H9 (cell line): ENCODE results near the gene SOD3. TPM values are rescaled to one million over a fixed set of nuclear protein-coding genes. Genes with fewer than 3 reads are reported as not detected.

Experiments
- DNase-seq: peaks from one replicate; pipeline ENCODE4 v3.0.0-alpha.2; 2017
- H2AFZ ChIP-seq: one replicate; pipeline ENCODE4 v1.6.1; 2013; ENCODE audit warnings: mild to moderate bottlenecking, low read length, control low read depth, moderate library complexity
- H2AK5ac ChIP-seq: 2 replicates; pipeline ENCODE4 v1.6.1; 2013; ENCODE audit warnings: low read length, control low read depth, mixed read lengths; ENCODE audit not compliant: insufficient read length
- H2BK120ac ChIP-seq: one replicate; pipeline ENCODE4 v1.6.1; 2013; ENCODE audit warnings: low read depth, mild to moderate bottlenecking, low read length, control low read depth, inconsistent platforms; ENCODE audit not compliant: poor library complexity, severe bottlenecking
- H2BK12ac ChIP-seq: 2 replicates; pipeline ENCODE4 v1.6.1; 2013; ENCODE audit warnings: low read length, control low read depth, mixed read lengths, low read depth; ENCODE audit not compliant: insufficient read length
- H2BK15ac ChIP-seq: 2 replicates; pipeline ENCODE4 v1.6.1; 2013; ENCODE audit warnings: low read depth, low read length, control low read depth
- H2BK20ac ChIP-seq: one replicate; pipeline ENCODE4 v1.6.1; 2013; ENCODE audit warnings: low read depth, mild to moderate bottlenecking, low read length, control low read depth, inconsistent platforms; ENCODE audit not compliant: poor library complexity, severe bottlenecking
- H2BK5ac ChIP-seq: 2 replicates; pipeline ENCODE4 v1.6.1; 2013; ENCODE audit warnings: low read length, control low read depth, mixed read lengths; ENCODE audit not compliant: insufficient read length
- H3K14ac ChIP-seq: 2 replicates; pipeline ENCODE4 v1.6.1; 2013; ENCODE audit warnings: low read length, control low read depth; ENCODE audit not compliant: insufficient read depth
- H3K18ac ChIP-seq: 2 replicates; pipeline ENCODE4 v1.6.1; 2013; ENCODE audit warnings: low read depth, mild to moderate bottlenecking, mixed read lengths, low read length, control low read depth; ENCODE audit not compliant: insufficient read length
- H3K23ac ChIP-seq: 2 replicates; pipeline ENCODE4 v1.6.1; 2013; ENCODE audit warnings: low read length, control low read depth, mixed read lengths, low read depth; ENCODE audit not compliant: insufficient read length
- H3K23me2 ChIP-seq: 2 replicates; pipeline ENCODE4 v1.6.1; 2013; ENCODE audit warnings: low read depth, mild to moderate bottlenecking, mixed read lengths, low read length, control low read depth; ENCODE audit not compliant: insufficient read length, poor library complexity, severe bottlenecking
- H3K27ac ChIP-seq: 2 replicates; pipeline ENCODE4 v1.5.1; 2013; ENCODE audit warnings: low read length, control low read depth, mixed read lengths, low read depth; ENCODE audit not compliant: insufficient read length
- H3K27me3 ChIP-seq: 2 replicates; pipeline ENCODE4 v1.6.1; 2013; ENCODE audit warnings: low read length, control low read depth, inconsistent platforms; ENCODE audit not compliant: insufficient read depth
- H3K4ac ChIP-seq: 2 replicates; pipeline ENCODE4 v1.6.1; 2013; ENCODE audit warnings: low read depth, mild to moderate bottlenecking, control low read depth, inconsistent platforms, low read length, moderate library complexity
- H3K4me1 ChIP-seq: 2 replicates; pipeline ENCODE4 v1.6.1; 2013; ENCODE audit warnings: low read length, control low read depth, inconsistent platforms; ENCODE audit not compliant: insufficient read depth
- H3K4me2 ChIP-seq: 2 replicates; pipeline ENCODE4 v1.6.1; 2013; ENCODE audit warnings: low read length, control low read depth, mixed read lengths; ENCODE audit not compliant: insufficient read length, insufficient read depth
- H3K56ac ChIP-seq: 2 replicates; pipeline ENCODE4 v1.6.1; 2013; ENCODE audit warnings: low read depth, mild to moderate bottlenecking, mixed read lengths, low read length, control low read depth; ENCODE audit not compliant: insufficient read length
- H3K79me1 ChIP-seq: 2 replicates; pipeline ENCODE4 v1.6.1; 2013; ENCODE audit warnings: low read depth, mild to moderate bottlenecking, moderate library complexity, low read length, control low read depth, inconsistent platforms; ENCODE audit not compliant: insufficient read depth, poor library complexity, severe bottlenecking
- H3K79me2 ChIP-seq: 2 replicates; pipeline ENCODE4 v1.6.1; 2013; ENCODE audit warnings: low read length, control low read depth, inconsistent platforms; ENCODE audit not compliant: insufficient read depth
- H3K9ac ChIP-seq: 2 replicates; pipeline ENCODE4 v1.6.1; 2013; ENCODE audit warnings: low read length, control low read depth, mixed read lengths; ENCODE audit not compliant: insufficient read length; ENCODE audit errors: extremely low read depth
- H3K9me3 ChIP-seq: one replicate; pipeline ENCODE4 v1.6.1; 2013; ENCODE audit warnings: low read depth, low read length, inconsistent platforms; ENCODE audit not compliant: control insufficient read depth
- H3T11ph ChIP-seq: one replicate; pipeline ENCODE4 v1.6.1; 2013; ENCODE audit warnings: mild to moderate bottlenecking, low read length, control low read depth, inconsistent platforms
- H4K20me1 ChIP-seq: one replicate; pipeline ENCODE4 v1.6.1; 2013; ENCODE audit not compliant: control insufficient read depth, insufficient read length, insufficient read depth
- H4K5ac ChIP-seq: 2 replicates; pipeline ENCODE4 v1.6.1; 2013; ENCODE audit warnings: low read depth, mild to moderate bottlenecking, mixed read lengths, low read length, control low read depth; ENCODE audit not compliant: insufficient read length
- H4K8ac ChIP-seq: replicated peaks from 2 replicates; pipeline ENCODE4 v1.6.1; 2013; ENCODE audit warnings: low read length, control low read depth, mixed read lengths, low read depth; ENCODE audit not compliant: insufficient read length
- H4K91ac ChIP-seq: 2 replicates; pipeline ENCODE4 v1.6.1; 2013; ENCODE audit warnings: low read depth, mild to moderate bottlenecking, moderate library complexity, mixed read lengths, low read length, control low read depth; ENCODE audit not compliant: insufficient read length
- H3K27ac Mint-ChIP-seq, 3 experiments: 2 replicates in 2 of 3; 3 replicates in 1 of 3; pipeline ENCODE4 v1.8.0; 2020 to 2021; ENCODE audit warnings: mixed read lengths in 3 of 3, mild to moderate bottlenecking in 1 of 3, moderate library complexity in 1 of 3
- H3K27me3 Mint-ChIP-seq: 2 replicates; pipeline ENCODE4 v1.8.0; 2021; ENCODE audit warnings: low read depth, mild to moderate bottlenecking, moderate library complexity, mixed read lengths
- H3K36me3 Mint-ChIP-seq, 3 experiments: 2 replicates in 2 of 3; 3 replicates in 1 of 3; pipeline ENCODE4 v1.8.0; 2020 to 2021; ENCODE audit warnings: low read depth in 3 of 3, mixed read lengths in 3 of 3; ENCODE audit not compliant: insufficient read depth in 1 of 3
- H3K4me1 Mint-ChIP-seq, 2 experiments: 2 replicates each; pipeline ENCODE4 v1.8.0; 2020; ENCODE audit warnings: mixed read lengths in 2 of 2
- H3K4me3 Mint-ChIP-seq, 2 experiments: 2 replicates in 1 of 2; 3 replicates in 1 of 2; pipeline ENCODE4 v1.8.0; 2020 to 2021; ENCODE audit warnings: mild to moderate bottlenecking in 2 of 2, mixed read lengths in 2 of 2, moderate library complexity in 1 of 2
- H3K9me3 Mint-ChIP-seq, 2 experiments: 2 replicates in 1 of 2; 3 replicates in 1 of 2; pipeline ENCODE4 v1.8.0; 2020; ENCODE audit warnings: mild to moderate bottlenecking in 2 of 2, mixed read lengths in 2 of 2, moderate library complexity in 1 of 2
- WGBS: extraction: QIAGEN DNeasy Blood & Tissue Kit; methylation state at CpG from one replicate; pipeline ENCODE4 v1.1.7; 2013; ENCODE audit warnings: missing lambda C conversion rate, low lambda C conversion rate, mixed read lengths; ENCODE audit not compliant: insufficient read length; ENCODE audit errors: extremely low coverage; 5-methylcytosine and 5-hydroxymethylcytosine counted together
- total RNA-seq: library from RNA; stranded (reverse); gene quantifications from 2 replicates; pipeline ENCODE4 v1.2.1, GENCODE V29; 2021
- TF ChIP-seq, protein P1 (sequence below): fragments of 200-600 bp; sonication (generic); conservative IDR thresholded peaks from 3 replicates; pipeline ENCODE4 v1.8.0; 2021; ENCODE audit warnings: antibody characterized with exemption, mild to moderate bottlenecking

Gene SOD3
- total RNA-seq, 1 experiment from 2014 or later = 3.3 TPM

DNA sequence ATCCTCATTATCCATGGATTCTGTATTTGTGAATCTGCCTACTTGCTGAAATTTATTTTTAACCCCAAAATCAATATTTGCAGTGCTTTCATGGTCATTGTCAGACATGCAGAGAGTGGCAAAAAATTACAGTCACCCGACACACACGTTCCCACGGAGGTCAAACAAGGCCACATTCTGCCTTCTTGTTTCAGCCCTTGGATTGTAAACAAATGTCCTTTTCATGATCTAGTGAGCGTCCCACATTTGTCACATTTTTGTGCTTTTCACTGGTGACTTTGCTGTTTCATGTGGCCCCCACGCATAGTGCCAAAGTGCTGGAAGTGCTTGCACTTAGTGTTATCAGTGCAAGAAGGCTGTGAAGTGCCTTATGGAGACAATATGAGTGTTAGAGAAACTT, 45.0 kb downstream of the SOD3 start:
- Histone ChIP-seq H3K23me2 (no peaks in the 10 kb centered on the region), H3K14ac (no peak overlapping the region), H3K79me2 (no peaks in the 10 kb centered on the region), H3K4me2 (no peak overlapping the region), H4K8ac (no peak overlapping the region), H3K4ac (no peak overlapping the region), H3K18ac (no peak overlapping the region), H3K56ac (no peak overlapping the region), H3K4me1 (no peaks in the 10 kb centered on the region), H4K20me1 (no peaks in the 10 kb centered on the region), H2BK15ac (no peak overlapping the region), H2AK5ac (no peak overlapping the region), H3K23ac (no peak overlapping the region), H3K79me1 (no peaks in the 10 kb centered on the region), H3K27ac (no peak overlapping the region), H2BK120ac (no peak overlapping the region), H3T11ph (no peak overlapping the region), H2AFZ (no peak overlapping the region), H4K5ac (no peak overlapping the region), H3K9me3 (no peaks in the 10 kb centered on the region), H4K91ac (no peak overlapping the region), H3K27me3 (no peaks in the 10 kb centered on the region), H3K9ac (no peak overlapping the region), H2BK5ac (no peak overlapping the region), H2BK20ac (no peak overlapping the region), H2BK12ac (no peak overlapping the region)
- H3K4me1 Mint-ChIP-seq = peaks cover 0 to 3% of the 10 kb centered on the region in 2 experiments; a peak in 1 of 4 replicates
- H3K4me3 Mint-ChIP-seq = no peak overlapping the region
- H3K27ac Mint-ChIP-seq = no peak overlapping the region; a peak in 1 of 7 replicates
- TF ChIP-seq, protein P1, sequence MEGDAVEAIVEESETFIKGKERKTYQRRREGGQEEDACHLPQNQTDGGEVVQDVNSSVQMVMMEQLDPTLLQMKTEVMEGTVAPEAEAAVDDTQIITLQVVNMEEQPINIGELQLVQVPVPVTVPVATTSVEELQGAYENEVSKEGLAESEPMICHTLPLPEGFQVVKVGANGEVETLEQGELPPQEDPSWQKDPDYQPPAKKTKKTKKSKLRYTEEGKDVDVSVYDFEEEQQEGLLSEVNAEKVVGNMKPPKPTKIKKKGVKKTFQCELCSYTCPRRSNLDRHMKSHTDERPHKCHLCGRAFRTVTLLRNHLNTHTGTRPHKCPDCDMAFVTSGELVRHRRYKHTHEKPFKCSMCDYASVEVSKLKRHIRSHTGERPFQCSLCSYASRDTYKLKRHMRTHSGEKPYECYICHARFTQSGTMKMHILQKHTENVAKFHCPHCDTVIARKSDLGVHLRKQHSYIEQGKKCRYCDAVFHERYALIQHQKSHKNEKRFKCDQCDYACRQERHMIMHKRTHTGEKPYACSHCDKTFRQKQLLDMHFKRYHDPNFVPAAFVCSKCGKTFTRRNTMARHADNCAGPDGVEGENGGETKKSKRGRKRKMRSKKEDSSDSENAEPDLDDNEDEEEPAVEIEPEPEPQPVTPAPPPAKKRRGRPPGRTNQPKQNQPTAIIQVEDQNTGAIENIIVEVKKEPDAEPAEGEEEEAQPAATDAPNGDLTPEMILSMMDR = no peak
- H3K9me3 Mint-ChIP-seq = no peaks in the 10 kb centered on the region
- WGBS = no CpG with 5 or more reads among the region's 5 CpGs
- DNase-seq = no peak
- H3K27me3 Mint-ChIP-seq = no peaks in the 10 kb centered on the region
- H3K36me3 Mint-ChIP-seq = no peaks in the 10 kb centered on the region
